Natural killer cell (primary cell): ENCODE results near the gene MYO16. TPM values are rescaled to one million over a fixed set of nuclear protein-coding genes. Genes with fewer than 3 reads are reported as not detected.

Experiments
- ATAC-seq, 3 donors: fragments of 150-1000 bp in 2 of 3; fragments of 200-7000 bp in 1 of 3; cut with Tn5 transposase; 1 replicate in 1 of 3; 2 replicates in 2 of 3; pipeline ENCODE4 v1.10.0; 2021; ENCODE audit warnings: mild to moderate bottlenecking in 2 of 3, moderate library complexity in 2 of 3
- DNase-seq, 2 donors: peaks; one replicate each; pipeline versions ENCODE4 v3.0.0 to v3.0.0-alpha.2; 2013 to 2021; ENCODE audit warnings: mixed read lengths in 1 of 2
- H3K27ac ChIP-seq: one replicate; pipeline ENCODE4 v1.5.1; 2013; ENCODE audit warnings: mild to moderate bottlenecking, low read length
- H3K27me3 ChIP-seq: one replicate; pipeline ENCODE4 v1.6.1; 2013; ENCODE audit warnings: low read length; ENCODE audit not compliant: control insufficient read depth, insufficient read depth
- H3K36me3 ChIP-seq: one replicate; pipeline ENCODE4 v1.6.1; 2013; ENCODE audit warnings: low read length; ENCODE audit not compliant: control insufficient read depth, insufficient read depth
- H3K4me1 ChIP-seq: one replicate; pipeline ENCODE4 v1.6.1; 2013; ENCODE audit warnings: low read length; ENCODE audit not compliant: control insufficient read depth, insufficient read depth
- H3K4me3 ChIP-seq: one replicate; pipeline ENCODE4 v1.5.1; 2013; ENCODE audit warnings: low read length
- H3K9me3 ChIP-seq: one replicate; pipeline ENCODE4 v1.6.1; 2013; ENCODE audit warnings: low read length; ENCODE audit not compliant: control insufficient read depth, insufficient read depth
- H3K27ac Mint-ChIP-seq, 2 donors: one replicate each; pipeline ENCODE4 v1.8.0; 2022; ENCODE audit warnings: mild to moderate bottlenecking in 2 of 2, mixed read lengths in 2 of 2, moderate library complexity in 1 of 2
- H3K27me3 Mint-ChIP-seq, 2 donors: one replicate each; pipeline ENCODE4 v1.8.0; 2022; ENCODE audit warnings: low read depth in 2 of 2, mixed read lengths in 2 of 2
- H3K36me3 Mint-ChIP-seq: one replicate; pipeline ENCODE4 v1.8.0; 2022; ENCODE audit warnings: mixed read lengths
- H3K4me1 Mint-ChIP-seq, 2 donors: one replicate each; pipeline ENCODE4 v1.8.0; 2022; ENCODE audit warnings: mixed read lengths in 2 of 2
- H3K4me3 Mint-ChIP-seq: one replicate; pipeline ENCODE4 v1.8.0; 2022; ENCODE audit warnings: mild to moderate bottlenecking, moderate library complexity, mixed read lengths
- H3K9me3 Mint-ChIP-seq, 2 donors: one replicate each; pipeline ENCODE4 v1.8.0; 2022; ENCODE audit warnings: mixed read lengths in 2 of 2
- WGBS: methylation state at CpG from one replicate; pipeline ENCODE4 v1.1.7; 2013; ENCODE audit warnings: missing lambda C conversion rate; ENCODE audit not compliant: insufficient coverage; 5-methylcytosine and 5-hydroxymethylcytosine counted together
- intact Hi-C: fragments of 100-400 bp; cut with micrococcal nuclease; formaldehyde crosslinking; loops from one replicate; pipeline ENCODE4 v1.14.2; 2022
- total RNA-seq, 4 donors: library from RNA; stranded (reverse); fragments of 120-200 nt in 1 of 4; gene quantifications; one replicate each; pipeline versions ENCODE4 v1.2.3 to v1.2.4, GENCODE V29; 2013 to 2022
- TF ChIP-seq, protein P1 (sequence below): fragments of 200-600 bp; IDR thresholded peaks from one replicate; pipeline ENCODE4 v1.8.0; 2022; ENCODE audit warnings: antibody characterized with exemption

The MYO16 gene
- total RNA-seq, 3 donors from 2014 or later (not counting 1 experiment from before 2014, with no cell fraction given), result 0.28 TPM; not detected in 2

DNA sequence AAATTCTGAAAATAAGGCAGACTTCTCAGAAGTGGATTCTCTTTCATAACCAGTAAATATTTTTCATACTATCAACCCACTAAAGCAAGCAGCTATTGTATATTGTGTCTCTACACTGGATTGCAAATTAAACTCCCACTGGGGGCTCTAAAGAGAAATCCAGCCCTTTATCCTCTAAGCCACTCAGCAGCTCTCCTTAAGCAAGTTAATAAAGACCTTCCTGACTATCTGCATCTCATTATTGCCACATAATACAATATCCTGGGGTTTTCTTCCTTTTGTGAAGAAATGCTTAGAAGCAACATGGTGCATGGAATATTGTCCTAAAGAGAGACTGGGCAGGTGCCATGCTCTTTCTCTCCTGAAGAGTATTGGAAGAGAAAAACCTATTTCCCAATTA lies 521.3 kb downstream of the MYO16 start:
- Mint-ChIP-seq H3K27me3 (peaks cover 3 to 43% of the 10 kb centered on the region in 2 donors), H3K36me3 (no peaks in the 10 kb centered on the region), H3K4me1 (no peaks in the 10 kb centered on the region), H3K4me3 (no peak overlapping the region), H3K27ac (no peak overlapping the region), H3K9me3 (no peaks in the 10 kb centered on the region)
- no peak for DNase-seq
- no peak for ATAC-seq
- Histone ChIP-seq H3K27me3 (no peaks in the 10 kb centered on the region), H3K4me3 (no peak overlapping the region), H3K36me3 (no peaks in the 10 kb centered on the region), H3K27ac (no peak overlapping the region), H3K4me1 (no peaks in the 10 kb centered on the region), H3K9me3 (no peaks in the 10 kb centered on the region)
- TF ChIP-seq, protein P1, sequence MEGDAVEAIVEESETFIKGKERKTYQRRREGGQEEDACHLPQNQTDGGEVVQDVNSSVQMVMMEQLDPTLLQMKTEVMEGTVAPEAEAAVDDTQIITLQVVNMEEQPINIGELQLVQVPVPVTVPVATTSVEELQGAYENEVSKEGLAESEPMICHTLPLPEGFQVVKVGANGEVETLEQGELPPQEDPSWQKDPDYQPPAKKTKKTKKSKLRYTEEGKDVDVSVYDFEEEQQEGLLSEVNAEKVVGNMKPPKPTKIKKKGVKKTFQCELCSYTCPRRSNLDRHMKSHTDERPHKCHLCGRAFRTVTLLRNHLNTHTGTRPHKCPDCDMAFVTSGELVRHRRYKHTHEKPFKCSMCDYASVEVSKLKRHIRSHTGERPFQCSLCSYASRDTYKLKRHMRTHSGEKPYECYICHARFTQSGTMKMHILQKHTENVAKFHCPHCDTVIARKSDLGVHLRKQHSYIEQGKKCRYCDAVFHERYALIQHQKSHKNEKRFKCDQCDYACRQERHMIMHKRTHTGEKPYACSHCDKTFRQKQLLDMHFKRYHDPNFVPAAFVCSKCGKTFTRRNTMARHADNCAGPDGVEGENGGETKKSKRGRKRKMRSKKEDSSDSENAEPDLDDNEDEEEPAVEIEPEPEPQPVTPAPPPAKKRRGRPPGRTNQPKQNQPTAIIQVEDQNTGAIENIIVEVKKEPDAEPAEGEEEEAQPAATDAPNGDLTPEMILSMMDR, result no peak
- intact Hi-C loops, result no loop called here

DNA sequence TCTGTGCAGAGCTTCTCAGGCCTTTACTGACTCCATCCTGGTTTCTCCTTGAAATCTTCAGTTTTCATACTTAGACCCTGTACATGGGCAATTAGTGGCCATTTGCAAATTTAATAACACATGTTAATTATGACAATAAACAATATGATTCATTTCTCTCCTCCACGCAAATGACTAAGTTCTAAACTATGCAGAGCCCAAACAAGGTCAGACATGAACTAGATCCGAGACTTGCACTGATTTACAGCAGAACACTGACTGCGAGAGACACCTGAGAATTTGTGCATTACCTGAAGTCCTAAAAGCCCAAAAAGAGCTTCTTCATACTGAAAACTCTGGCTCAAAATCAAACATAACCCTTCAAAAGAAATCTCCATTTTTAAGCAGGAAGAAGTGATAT lies 521.8 kb downstream of the MYO16 start:
- 90% methylated on average over 3 of the region's 3 CpGs for WGBS
- Histone ChIP-seq H3K4me3 (no peak overlapping the region), H3K27me3 (no peaks in the 10 kb centered on the region), H3K36me3 (no peaks in the 10 kb centered on the region), H3K4me1 (no peaks in the 10 kb centered on the region), H3K9me3 (no peaks in the 10 kb centered on the region), H3K27ac (no peak overlapping the region)
- Mint-ChIP-seq H3K4me3 (no peak overlapping the region), H3K27ac (no peak overlapping the region), H3K27me3 (peaks cover 2 to 47% of the 10 kb centered on the region in 2 donors), H3K4me1 (no peaks in the 10 kb centered on the region), H3K9me3 (no peaks in the 10 kb centered on the region), H3K36me3 (no peaks in the 10 kb centered on the region)
- intact Hi-C loops, result no loop called here
- DNase-seq (no peak), ATAC-seq (no peak)
- TF ChIP-seq, protein P1, result no peak

DNA sequence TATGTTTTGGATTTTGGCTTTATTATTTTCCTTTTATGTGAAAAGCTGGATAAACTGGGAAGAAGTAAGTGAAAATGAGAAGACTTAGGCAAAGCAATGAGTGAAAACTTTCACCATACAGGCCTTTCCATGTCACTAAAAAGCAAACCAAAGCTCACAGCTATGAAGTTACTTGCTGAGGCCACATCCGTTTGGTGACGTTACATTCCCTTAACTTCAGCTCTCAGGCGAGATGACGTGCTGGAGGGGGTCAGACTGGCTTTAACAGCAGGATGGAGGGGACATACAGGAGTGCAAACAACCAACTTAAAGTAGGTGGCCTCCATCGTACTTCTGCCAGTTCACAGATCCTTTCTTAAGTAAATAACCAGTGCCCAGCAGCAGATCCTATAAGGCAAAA lies 522.3 kb downstream of the MYO16 start:
- TF ChIP-seq, protein P1, result no peak
- ATAC-seq, result no peak
- Mint-ChIP-seq H3K27ac (no peak overlapping the region), H3K4me3 (no peak overlapping the region), H3K4me1 (no peaks in the 10 kb centered on the region), H3K27me3 (peaks cover 2 to 52% of the 10 kb centered on the region in 2 donors), H3K9me3 (no peaks in the 10 kb centered on the region), H3K36me3 (no peaks in the 10 kb centered on the region)
- no peak for DNase-seq
- Histone ChIP-seq H3K36me3 (no peaks in the 10 kb centered on the region), H3K9me3 (no peaks in the 10 kb centered on the region), H3K4me3 (no peak overlapping the region), H3K27ac (no peak overlapping the region), H3K27me3 (no peaks in the 10 kb centered on the region), H3K4me1 (no peaks in the 10 kb centered on the region)
- intact Hi-C loops, result no loop called here
- 86% methylated on average over 5 of the region's 5 CpGs for WGBS

GRCh38 chr13:109152311-109152820 lies 523.0 kb downstream of the MYO16 start:
- TF ChIP-seq, protein P1, result no peak
- 85% methylated on average over 9 of the region's 9 CpGs for whole genome bisulfite sequencing
- Mint-ChIP-seq H3K4me1 (no peaks in the 10 kb centered on the region), H3K27ac (no peak overlapping the region), H3K4me3 (no peak overlapping the region), H3K27me3 (peaks cover 2 to 59% of the 10 kb centered on the region in 2 donors), H3K9me3 (no peaks in the 10 kb centered on the region), H3K36me3 (no peaks in the 10 kb centered on the region)
- no peak overlapping the region for H3K27ac ChIP-seq
- H3K4me3 ChIP-seq, result no peak overlapping the region
- ATAC-seq (no peak), DNase-seq (no peak)
- intact Hi-C loops, result no loop called here
- no peaks in the 10 kb centered on the region for H3K4me1 ChIP-seq
- H3K9me3 ChIP-seq, result no peaks in the 10 kb centered on the region
- no peaks in the 10 kb centered on the region for H3K36me3 ChIP-seq
- no peaks in the 10 kb centered on the region for H3K27me3 ChIP-seq
